Endothelial cell of umbilical vein (primary cell): ENCODE measurements around the gene DPP10. TPM values are rescaled to one million over a fixed set of nuclear protein-coding genes. Genes with fewer than 3 reads are reported as not detected.

Experiments
- BruUV-seq: library from RNA; stranded (reverse); fragments of 400-500 nt; replicated peaks from 2 replicates; lab custom pipeline; 2021; lab: Mats Ljungman, UMichigan
- CTCF ChIA-PET: fragments of 300-600, 350-600 bp; sonication (Branson Sonifier 250); formaldehyde crosslinking; loops from one replicate; lab custom pipeline; 2021; ENCODE audit warnings: antibody characterized with exemption, inconsistent platforms; lab: Charles Lee
- POLR2A ChIA-PET: fragments of 300-600, 350-600 bp; sonication (Branson Sonifier 250); formaldehyde crosslinking; loops from one replicate; lab custom pipeline; 2021; ENCODE audit warnings: antibody characterized with exemption, inconsistent platforms; lab: Charles Lee
- DNase-seq: peaks from one replicate; pipeline ENCODE4 v3.0.0-alpha.2; 2011; ENCODE audit warnings: low read depth, low spot score
- FAIRE-seq: peaks from 2 replicates; lab custom pipeline; 2011; peaks lifted over from hg19 to GRCh38; lab: Jason Lieb, UNC
- H2AFZ ChIP-seq: 2 replicates; pipeline ENCODE4 v1.6.0; 2012; ENCODE audit warnings: low read depth, low read length, control low read depth, inconsistent platforms
- H3K27ac ChIP-seq: 2 replicates; pipeline ENCODE4 v1.5.1; 2011; ENCODE audit warnings: low read depth, mild to moderate bottlenecking, control low read depth, low read length, moderate library complexity; ENCODE audit not compliant: insufficient read depth
- H3K27me3 ChIP-seq, 2 experiments: 2 replicates each; pipeline versions ENCODE4 v1.6.0 to v1.6.1; 2011; ENCODE audit warnings: low read length in 2 of 2, mixed read lengths in 1 of 2; ENCODE audit not compliant: control insufficient read depth in 2 of 2, insufficient read depth in 2 of 2
- H3K36me3 ChIP-seq, 2 experiments: 2 replicates in 1 of 2; 3 replicates in 1 of 2; pipeline ENCODE4 v1.5.1; 2011; ENCODE audit warnings: low read length in 2 of 2, mild to moderate bottlenecking in 1 of 2, moderate library complexity in 1 of 2; ENCODE audit not compliant: control insufficient read depth in 2 of 2, insufficient read depth in 2 of 2; ENCODE audit errors: extremely low read depth in 1 of 2
- H3K4me1 ChIP-seq: 3 replicates; pipeline ENCODE4 v1.5.1; 2011; ENCODE audit warnings: mild to moderate bottlenecking, low read length; ENCODE audit not compliant: control insufficient read depth, insufficient read depth; ENCODE audit errors: extremely low read depth
- H3K4me2 ChIP-seq: 2 replicates; pipeline ENCODE4 v1.6.1; 2011; ENCODE audit warnings: low read length, control low read depth, mixed read lengths; ENCODE audit not compliant: insufficient read depth
- H3K4me3 ChIP-seq, 3 experiments: fragments of 200-600 bp in 1 of 3; sonication (generic), shearing (Covaris generic) in 1 of 3; replicated peaks in 1 of 3; 2 replicates each; pipeline ENCODE4 v1.5.1; 2011 to 2016; ENCODE audit warnings: control low read depth in 3 of 3, low read length in 3 of 3, mild to moderate bottlenecking in 2 of 3, inconsistent platforms in 1 of 3, low read depth in 1 of 3, moderate library complexity in 1 of 3; ENCODE audit not compliant: insufficient read depth in 1 of 3
- H3K79me2 ChIP-seq: 2 replicates; pipeline ENCODE4 v1.6.0; 2012; ENCODE audit warnings: low read length, inconsistent platforms; ENCODE audit not compliant: control insufficient read depth, insufficient read depth
- H3K9ac ChIP-seq: replicated peaks from 2 replicates; pipeline ENCODE3; 2011; ENCODE audit warnings: low read length, control low read depth; ENCODE audit not compliant: insufficient read depth; ENCODE audit errors: extremely low read depth
- H3K9me1 ChIP-seq: replicated peaks from 3 replicates; pipeline ENCODE4 v1.6.0; 2011; ENCODE audit warnings: mild to moderate bottlenecking, low read length; ENCODE audit not compliant: control insufficient read depth, insufficient read depth; ENCODE audit errors: extremely low read depth
- H3K9me3 ChIP-seq: replicated peaks from 2 replicates; pipeline ENCODE4 v1.5.1; 2012; ENCODE audit warnings: low read length, inconsistent platforms; ENCODE audit not compliant: control insufficient read depth, insufficient read depth
- H4K20me1 ChIP-seq: replicated peaks from 2 replicates; pipeline ENCODE3; 2011; ENCODE audit warnings: mild to moderate bottlenecking, low read length; ENCODE audit not compliant: control insufficient read depth, insufficient read depth; ENCODE audit errors: extremely low read depth
- EZH2 ChIP-seq: IDR thresholded peaks from 2 replicates; pipeline ENCODE4 v1.6.1; 2012; ENCODE audit warnings: borderline replicate concordance, low read depth, mild to moderate bottlenecking, moderate library complexity, low read length, inconsistent platforms; ENCODE audit not compliant: severe bottlenecking
- FOS ChIP-seq: IDR thresholded peaks from 2 replicates; pipeline ENCODE4 v1.6.1; 2011; ENCODE audit warnings: mild to moderate bottlenecking, low read length, moderate library complexity, borderline replicate concordance; ENCODE audit not compliant: insufficient read depth
- GATA2 ChIP-seq: IDR thresholded peaks from 2 replicates; pipeline ENCODE4 v1.7.0; 2011; ENCODE audit warnings: low read depth, mild to moderate bottlenecking, moderate library complexity, mixed read lengths, low read length; ENCODE audit not compliant: insufficient read length, insufficient read depth
- JUN ChIP-seq: IDR thresholded peaks from 2 replicates; pipeline ENCODE4 v1.6.1; 2011; ENCODE audit warnings: borderline replicate concordance, low read depth; ENCODE audit not compliant: insufficient read length, insufficient read depth
- MAX ChIP-seq: IDR thresholded peaks from 2 replicates; pipeline ENCODE4 v1.6.1; 2011; ENCODE audit not compliant: insufficient read depth, insufficient read length
- MYC ChIP-seq: IDR thresholded peaks from one replicate; pipeline ENCODE4 v1.6.1; 2011; ENCODE audit warnings: mild to moderate bottlenecking, low read depth, low read length
- POLR2A ChIP-seq: IDR thresholded peaks from 2 replicates; pipeline ENCODE4 v1.6.1; 2012; ENCODE audit warnings: low read depth, mild to moderate bottlenecking, control low read depth, low read length
- POLR2AphosphoS5 ChIP-seq: IDR thresholded peaks from 2 replicates; pipeline ENCODE4 v1.6.1; 2012; ENCODE audit warnings: low read depth, mild to moderate bottlenecking, control low read depth, low read length, moderate library complexity; ENCODE audit not compliant: insufficient read depth
- dilution Hi-C: fragments of 300-500 bp; cut with MboI; formaldehyde crosslinking; loops from one replicate; pipeline ENCODE4 v1.15.0; 2019; ENCODE audit warnings: low sequenced_read_pairs; ENCODE audit not compliant: extremely low pct_ligation_motif_present
- intact Hi-C: fragments of 100-400 bp; cut with micrococcal nuclease; formaldehyde crosslinking; loops from one replicate; pipeline ENCODE4 v1.10.0; 2022
- polyA plus RNA-seq, 4 experiments: library from polyadenylated mRNA; depleted of rRNA in 3 of 4; stranded (reverse) in 3 of 4; unstranded in 1 of 4; fragments of >200 nt; gene quantifications; 2 replicates each; pipeline versions ENCODE4 v1.2.1 to v1.2.3, GENCODE V29; 2011 to 2012; ENCODE audit warnings: missing spikeins in 1 of 4
- total RNA-seq: library from RNA; stranded (reverse); gene quantifications from 2 replicates; pipeline ENCODE4 v1.2.3, GENCODE V29; 2021
- TF ChIP-seq, protein P1 (sequence below), 2 donors: IDR thresholded peaks; 1 replicate in 1 of 2; 2 replicates in 1 of 2; pipeline ENCODE4 v1.5.1; 2011; ENCODE audit warnings: low read length in 2 of 2, mild to moderate bottlenecking in 2 of 2, moderate library complexity in 2 of 2, control low read depth in 1 of 2, inconsistent platforms in 1 of 2, low read depth in 1 of 2; ENCODE audit not compliant: insufficient read depth in 1 of 2; ENCODE audit errors: extremely low read depth in 1 of 2

DPP10 gene
- total and polyA plus RNA-seq, 2 donors (not counting 3 experiments of a cell fraction or from before 2014, with no cell fraction given), result not detected

GRCh38 chr2:115034801-115035200, 592.4 kb downstream of the DPP10 start:
- Histone ChIP-seq H3K79me2 (no peaks in the 10 kb centered on the region), H3K9me1 (no peaks in the 10 kb centered on the region), H3K4me3 (no peak overlapping the region), H3K27ac (no peak overlapping the region), H3K4me2 (no peak overlapping the region), H3K36me3 (no peaks in the 10 kb centered on the region), H2AFZ (no peak overlapping the region), H3K27me3 (no peaks in the 10 kb centered on the region), H3K4me1 (no peaks in the 10 kb centered on the region), H3K9ac (no peak overlapping the region), H3K9me3 (peaks cover 4% of the 10 kb centered on the region), H4K20me1 (no peaks in the 10 kb centered on the region)
- POLR2A ChIA-PET, result no interaction called here
- FAIRE-seq (no peak), DNase-seq (no peak)
- dilution Hi-C loops (no loop called here), intact Hi-C loops (no loop called here)
- TF ChIP-seq GATA2, result no peak
- no peak for TF ChIP-seq MYC
- no peak for TF ChIP-seq POLR2AphosphoS5
- TF ChIP-seq JUN, result no peak
- TF ChIP-seq, protein P1, sequence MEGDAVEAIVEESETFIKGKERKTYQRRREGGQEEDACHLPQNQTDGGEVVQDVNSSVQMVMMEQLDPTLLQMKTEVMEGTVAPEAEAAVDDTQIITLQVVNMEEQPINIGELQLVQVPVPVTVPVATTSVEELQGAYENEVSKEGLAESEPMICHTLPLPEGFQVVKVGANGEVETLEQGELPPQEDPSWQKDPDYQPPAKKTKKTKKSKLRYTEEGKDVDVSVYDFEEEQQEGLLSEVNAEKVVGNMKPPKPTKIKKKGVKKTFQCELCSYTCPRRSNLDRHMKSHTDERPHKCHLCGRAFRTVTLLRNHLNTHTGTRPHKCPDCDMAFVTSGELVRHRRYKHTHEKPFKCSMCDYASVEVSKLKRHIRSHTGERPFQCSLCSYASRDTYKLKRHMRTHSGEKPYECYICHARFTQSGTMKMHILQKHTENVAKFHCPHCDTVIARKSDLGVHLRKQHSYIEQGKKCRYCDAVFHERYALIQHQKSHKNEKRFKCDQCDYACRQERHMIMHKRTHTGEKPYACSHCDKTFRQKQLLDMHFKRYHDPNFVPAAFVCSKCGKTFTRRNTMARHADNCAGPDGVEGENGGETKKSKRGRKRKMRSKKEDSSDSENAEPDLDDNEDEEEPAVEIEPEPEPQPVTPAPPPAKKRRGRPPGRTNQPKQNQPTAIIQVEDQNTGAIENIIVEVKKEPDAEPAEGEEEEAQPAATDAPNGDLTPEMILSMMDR (IDR thresholded peaks at IDR 0.05; ENCODE audit: extremely low read depth in 1 of 2, insufficient read depth in 1 of 2, low read depth in 1 of 2, low read length in 2 of 2), result no peak
- TF ChIP-seq MAX, result no peak
- TF ChIP-seq POLR2A, result no peak
- no peak for TF ChIP-seq FOS
- no peak for TF ChIP-seq EZH2
- CTCF ChIA-PET, result no interaction called here
- no TSS peak for BruUV-seq
